Osteoblast (primary cell): ENCODE data around the gene SOCS7. TPM values are rescaled to one million over a fixed set of nuclear protein-coding genes. Genes with fewer than 3 reads are reported as not detected.
"Not testable (repeated sequence)": the region's sequence is repeated elsewhere in the genome, so short reads cannot be mapped to it uniquely, and the experiment has no call there.

ENCODE experiments used
- DNase-seq: peaks from one replicate; pipeline ENCODE4 v3.0.0; 2011; ENCODE audit warnings: low spot score, mixed read lengths; ENCODE audit not compliant: insufficient read length; ENCODE audit errors: missing footprints
- H2AFZ ChIP-seq: 2 replicates; pipeline ENCODE4 v1.6.0; 2011; ENCODE audit warnings: mild to moderate bottlenecking, low read length
- H3K27ac ChIP-seq: 2 replicates; pipeline ENCODE4 v1.5.1; 2011; ENCODE audit warnings: mild to moderate bottlenecking, low read depth, low read length, moderate library complexity
- H3K27me3 ChIP-seq: 2 replicates; pipeline ENCODE4 v1.6.0; 2012; ENCODE audit warnings: mild to moderate bottlenecking, control low read depth, inconsistent platforms, low read length, moderate library complexity; ENCODE audit not compliant: insufficient read depth
- H3K36me3 ChIP-seq: 2 replicates; pipeline ENCODE4 v1.5.1; 2011; ENCODE audit warnings: mild to moderate bottlenecking, low read length, control low read depth, moderate library complexity; ENCODE audit not compliant: insufficient read depth
- H3K4me1 ChIP-seq: 2 replicates; pipeline ENCODE4 v1.5.1; 2011; ENCODE audit warnings: mild to moderate bottlenecking, low read length, control low read depth, moderate library complexity; ENCODE audit not compliant: insufficient read depth
- H3K4me2 ChIP-seq: 2 replicates; pipeline ENCODE4 v1.6.0; 2011; ENCODE audit warnings: mild to moderate bottlenecking, low read length; ENCODE audit not compliant: insufficient read depth
- H3K4me3 ChIP-seq: fragments of 200-600 bp; sonication (generic); 3 replicates; pipeline ENCODE4 v1.5.1; 2012; ENCODE audit warnings: mild to moderate bottlenecking, low read length, inconsistent platforms; ENCODE audit not compliant: insufficient read depth
- H3K79me2 ChIP-seq: 2 replicates; pipeline ENCODE4 v1.6.0; 2012; ENCODE audit warnings: mild to moderate bottlenecking, low read length, control low read depth, inconsistent platforms; ENCODE audit not compliant: insufficient read depth
- H3K9me3 ChIP-seq: 2 replicates; pipeline ENCODE4 v1.5.1; 2011; ENCODE audit warnings: low read depth, low read length, control low read depth
- H4K20me1 ChIP-seq: 2 replicates; pipeline ENCODE4 v1.6.0; 2012; ENCODE audit warnings: mild to moderate bottlenecking, low read length, control low read depth; ENCODE audit not compliant: insufficient read depth
- CTCF ChIP-seq: IDR thresholded peaks from 2 replicates; pipeline ENCODE4 v1.5.1; 2011; ENCODE audit warnings: mild to moderate bottlenecking, low read depth, low read length, moderate library complexity; ENCODE audit errors: extremely low read depth
- total RNA-seq: library from RNA; depleted of rRNA; stranded (reverse); fragments of >200 nt; gene quantifications from 2 replicates; pipeline ENCODE4 v1.2.3, GENCODE V29; 2012

Gene SOCS7
- total RNA-seq, 1 donor: 16.3 TPM

GRCh38 chr17:38431346-38432145 is 79.9 kb downstream of the SOCS7 start:
- no peak for TF ChIP-seq CTCF
- Histone ChIP-seq H3K4me2 (no peak overlapping the region), H3K36me3 (peaks cover 4% of the 10 kb centered on the region)

GRCh38 chr17:38434178-38434665 is 82.6 kb downstream of the SOCS7 start:
- no peak overlapping the region for H3K27ac ChIP-seq
- peaks cover 8% of the 10 kb centered on the region for H3K36me3 ChIP-seq
- no peaks in the 10 kb centered on the region for H3K27me3 ChIP-seq
- H3K79me2 ChIP-seq: peaks cover 98% of the 10 kb centered on the region
- TF ChIP-seq CTCF: no peak
- peaks cover 17% of the 10 kb centered on the region for H3K4me1 ChIP-seq
- no peak overlapping the region for H3K4me2 ChIP-seq
- no peak for DNase-seq
- no peaks in the 10 kb centered on the region for H3K9me3 ChIP-seq
- no peak overlapping the region for H3K4me3 ChIP-seq
- peaks cover 80% of the 10 kb centered on the region for H4K20me1 ChIP-seq
- H2AFZ ChIP-seq: no peak overlapping the region

More at GRCh38 chr17:38431346-38432145, 79.9 kb downstream of the SOCS7 start:
- Histone ChIP-seq H3K4me1 (peaks cover 30% of the 10 kb centered on the region), H3K79me2 (peaks cover 95% of the 10 kb centered on the region), H4K20me1 (peaks cover 66% of the 10 kb centered on the region), H2AFZ (no peak overlapping the region), H3K9me3 (no peaks in the 10 kb centered on the region), H3K27me3 (no peaks in the 10 kb centered on the region), H3K27ac (no peak overlapping the region), H3K4me3 (no peak overlapping the region)
- DNase-seq: peak; percentile 82

- no peaks in the 10 kb centered on the region for H3K9me3 ChIP-seq
- no peak for DNase-seq
- peaks cover 12% of the 10 kb centered on the region for H3K36me3 ChIP-seq
- peaks cover 2% of the 10 kb centered on the region for H3K4me1 ChIP-seq
- no peak overlapping the region for H3K4me3 ChIP-seq
- H3K27me3 ChIP-seq: no peaks in the 10 kb centered on the region
- H3K4me2 ChIP-seq: no peak overlapping the region
- peaks cover 76% of the 10 kb centered on the region for H4K20me1 ChIP-seq
- no peak overlapping the region for H3K27ac ChIP-seq
- TF ChIP-seq CTCF: no peak
- no peak overlapping the region for H2AFZ ChIP-seq
- H3K79me2 ChIP-seq: peaks cover 98% of the 10 kb centered on the region
Measured at GRCh38 chr17:38435795-38436194, 84.2 kb downstream of the SOCS7 start.

GRCh38 chr17:38436386-38436785 is 84.7 kb downstream of the SOCS7 start:
- no peak overlapping the region for H3K27ac ChIP-seq
- H3K4me3 ChIP-seq: no peak overlapping the region
- H3K27me3 ChIP-seq: no peaks in the 10 kb centered on the region
- H3K79me2 ChIP-seq: peaks cover 98% of the 10 kb centered on the region
- peaks cover 12% of the 10 kb centered on the region for H3K36me3 ChIP-seq
- peaks cover 76% of the 10 kb centered on the region for H4K20me1 ChIP-seq
- no peaks in the 10 kb centered on the region for H3K4me1 ChIP-seq
- TF ChIP-seq CTCF: no peak
- no peak overlapping the region for H2AFZ ChIP-seq
- DNase-seq: peak; percentile 85
- H3K4me2 ChIP-seq: no peak overlapping the region
- no peaks in the 10 kb centered on the region for H3K9me3 ChIP-seq

- H4K20me1 ChIP-seq: peaks cover 75% of the 10 kb centered on the region
- peaks cover 98% of the 10 kb centered on the region for H3K79me2 ChIP-seq
Measured at GRCh38 chr17:38437313-38437712, 85.7 kb downstream of the SOCS7 start.

More at GRCh38 chr17:38437313-38437712, 85.7 kb downstream of the SOCS7 start:
- H2AFZ ChIP-seq, DNase-seq, H3K4me2 ChIP-seq, H3K27ac ChIP-seq, H3K27me3 ChIP-seq, H3K9me3 ChIP-seq, H3K4me1 ChIP-seq, H3K4me3 ChIP-seq: not testable (repeated sequence)
- peaks cover 12% of the 10 kb centered on the region for H3K36me3 ChIP-seq
